HG03025 (cell line): Measurements from ENCODE around the gene HNRNPA3.
"Not testable (repeated sequence)": the region's sequence is repeated elsewhere in the genome, so short reads cannot be mapped to it uniquely, and the experiment has no call there.

Experiments used
- ATAC-seq: cut with Tn5 transposase; IDR thresholded peaks from one replicate; pipeline ENCODE4 v1.9.1; 2021; ENCODE audit warnings: mild to moderate bottlenecking, moderate library complexity; ENCODE audit not compliant: unreplicated experiment, low FRiP score

Gene HNRNPA3

GRCh38 chr2:177212106-177212890 lies at the start of gene HNRNPA3:
TSS of gene HNRNPA3 (plus strand) at chr2:177212794. CDS start at chr2:177212800, 6 bp downstream.
- peak; percentile 90 for ATAC-seq

DNA sequence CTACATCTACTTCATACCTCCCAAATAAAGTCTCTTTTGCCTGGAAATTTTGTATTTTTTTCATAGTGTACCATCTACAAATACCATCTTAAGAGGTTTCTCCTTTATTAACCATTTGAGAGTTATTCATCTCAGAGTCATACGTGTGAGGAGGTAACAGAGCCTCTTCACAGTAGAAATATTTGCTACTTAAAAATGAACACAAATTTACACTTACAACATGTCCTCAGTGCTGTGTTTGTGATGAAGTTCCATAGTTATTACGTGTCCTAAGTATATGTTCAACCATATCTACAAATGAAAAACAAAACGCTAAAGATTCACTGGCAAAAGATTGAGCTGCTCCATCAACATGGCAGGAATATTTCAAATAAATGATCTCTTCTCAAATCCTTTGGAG lies 48.5 kb upstream of the HNRNPA3 start:
- ATAC-seq = no peak

DNA sequence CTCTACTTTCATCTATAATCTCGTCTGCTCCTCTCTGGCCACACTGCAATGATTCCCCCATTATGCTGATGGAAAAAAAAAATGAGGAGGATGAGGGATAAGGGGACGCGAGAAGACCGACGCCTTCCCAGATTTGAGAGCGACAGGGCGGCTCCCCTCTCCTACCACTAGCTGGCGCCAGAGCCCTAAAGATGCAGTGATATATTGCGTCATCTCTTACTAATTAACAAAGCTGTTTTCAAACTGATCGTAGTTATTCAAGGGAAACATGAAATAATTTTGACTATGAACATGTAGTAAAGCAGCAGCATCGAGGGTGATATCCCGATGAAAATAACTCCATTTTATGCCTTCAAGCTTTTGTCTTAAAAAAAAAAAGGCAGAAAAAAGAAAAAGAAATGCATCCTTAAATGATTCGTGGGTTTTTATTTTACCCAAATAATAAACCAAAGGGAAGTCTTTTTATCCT lies 48.0 kb upstream of the HNRNPA3 start:
- peak; percentile 64 for ATAC-seq

DNA sequence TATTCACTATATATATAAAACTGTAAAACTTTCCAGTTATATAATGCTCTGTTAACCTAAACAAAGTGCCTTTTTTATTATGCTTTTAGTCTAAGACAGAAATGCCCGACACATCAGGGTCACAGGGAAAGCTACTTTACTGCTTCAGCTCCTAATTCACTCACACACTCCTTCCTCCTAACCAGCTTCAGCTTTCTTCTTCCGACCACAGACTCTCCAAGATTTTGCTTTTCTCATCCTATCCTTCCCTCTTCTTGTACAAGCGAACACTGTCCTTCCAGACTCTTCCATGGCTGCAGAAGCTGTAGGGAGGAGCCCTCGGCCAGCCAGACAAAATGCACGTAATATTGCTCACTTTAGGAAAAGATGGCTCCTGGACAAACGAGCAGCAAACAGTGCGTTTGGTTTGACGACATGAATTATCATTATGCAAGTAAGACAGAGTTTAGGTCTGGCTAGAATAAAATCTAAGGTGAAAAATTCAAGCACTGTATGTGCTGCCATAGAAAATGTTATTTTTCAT lies 47.5 kb upstream of the HNRNPA3 start:
- ATAC-seq = no peak

- peak; percentile 43 for ATAC-seq
Observed at GRCh38 chr2:177165721-177166711, 46.6 kb upstream of the HNRNPA3 start.

GRCh38 chr2:177169810-177170514 lies 42.6 kb upstream of the HNRNPA3 start:
- ATAC-seq = peak; percentile 64

DNA sequence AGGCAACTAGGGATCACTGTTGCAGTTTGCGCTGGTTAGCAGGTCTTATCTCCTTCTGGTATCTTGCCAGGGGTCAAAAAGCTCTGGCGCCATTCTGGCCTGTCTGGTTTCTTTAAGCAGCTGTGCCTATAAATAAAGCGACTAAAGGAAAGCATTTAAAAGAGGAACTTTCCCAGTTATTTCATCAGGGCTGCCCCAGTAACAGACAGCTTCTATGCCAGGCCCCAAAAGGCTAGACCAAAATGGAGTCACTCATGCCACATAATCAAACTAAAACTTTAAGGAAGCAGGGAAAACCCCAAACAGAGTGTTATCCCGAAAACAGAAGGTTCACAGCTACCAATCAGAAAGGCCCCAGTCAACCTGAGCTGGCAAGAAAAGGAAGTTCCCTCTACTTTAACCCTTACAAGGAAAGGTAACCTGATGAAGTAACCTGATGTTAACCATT lies 41.2 kb upstream of the HNRNPA3 start:
- no peak for ATAC-seq

- ATAC-seq = no peak
Observed at GRCh38 chr2:177172034-177172880, 40.3 kb upstream of the HNRNPA3 start.

- ATAC-seq = no peak
Observed at GRCh38 chr2:177174486-177174885, 38.1 kb upstream of the HNRNPA3 start.

GRCh38 chr2:177175917-177176668 lies 36.5 kb upstream of the HNRNPA3 start:
- no peak for ATAC-seq

DNA sequence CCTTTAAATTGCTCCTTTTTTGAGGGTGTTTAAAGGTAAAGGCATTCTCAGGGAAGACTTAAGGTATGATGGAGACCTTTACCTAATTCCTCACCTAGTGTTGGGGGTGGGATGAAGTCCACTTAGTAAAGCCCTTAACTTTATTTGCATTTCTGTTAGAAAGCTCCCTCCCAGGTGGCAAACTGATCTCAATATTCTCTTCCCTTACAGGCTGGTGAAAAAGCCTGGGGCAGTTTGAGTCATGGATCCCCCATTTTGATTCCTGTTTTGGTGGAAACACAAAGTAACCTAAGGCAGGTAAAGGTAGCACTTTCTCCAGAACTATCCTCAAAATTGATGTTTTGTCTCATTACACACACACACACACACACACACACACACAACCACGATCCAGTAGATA lies 33.8 kb upstream of the HNRNPA3 start:
- ATAC-seq = no peak

- ATAC-seq = no peak
Observed at GRCh38 chr2:177179227-177179626, 33.4 kb upstream of the HNRNPA3 start.

GRCh38 chr2:177179671-177180070 lies 32.9 kb upstream of the HNRNPA3 start:
- not testable (repeated sequence) for ATAC-seq

- ATAC-seq = no peak
Observed at GRCh38 chr2:177180269-177181000, 32.2 kb upstream of the HNRNPA3 start.

DNA sequence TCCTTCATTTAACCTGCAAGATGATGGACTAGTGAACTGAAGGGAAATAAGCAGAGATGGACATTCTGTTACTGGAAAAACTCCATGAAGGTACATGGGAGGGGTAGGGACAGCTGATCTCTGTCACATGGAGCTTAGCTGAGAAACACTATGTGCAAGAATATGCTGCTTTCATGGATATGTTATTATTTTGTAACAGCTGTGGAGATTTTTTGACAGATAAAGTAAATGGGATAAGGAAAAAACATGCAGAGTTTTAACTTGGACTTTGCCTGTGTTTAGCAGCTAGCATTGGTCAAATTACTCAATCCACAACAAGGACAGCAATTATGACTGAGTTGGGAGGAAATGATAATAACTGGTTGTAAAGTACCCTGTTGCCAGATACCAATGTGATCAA lies 28.7 kb upstream of the HNRNPA3 start:
- no peak for ATAC-seq

- no peak for ATAC-seq
Observed at GRCh38 chr2:177184606-177185005, 28.0 kb upstream of the HNRNPA3 start.

DNA sequence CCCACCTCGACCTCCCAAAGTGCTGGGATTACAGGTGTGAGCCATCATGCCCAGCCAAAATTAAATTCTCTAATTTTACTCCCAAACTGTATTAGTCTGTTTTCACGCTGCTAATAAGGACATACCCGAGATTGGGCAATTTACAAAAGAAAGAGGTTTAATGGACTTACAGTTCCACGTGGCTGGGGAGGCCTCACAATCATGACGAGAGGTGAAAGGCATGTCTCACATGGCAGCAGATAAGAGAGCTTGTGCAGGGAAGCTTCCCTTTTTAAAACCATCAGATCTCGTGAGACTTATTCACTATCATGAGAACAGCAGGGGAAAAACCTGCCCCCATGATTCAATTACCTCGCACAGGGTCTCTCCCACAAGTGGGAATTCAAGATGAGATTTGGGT lies 26.6 kb upstream of the HNRNPA3 start:
- not testable (repeated sequence) for ATAC-seq
